ENCODE measurements around the gene HIRIP3.

Gene HIRIP3

DNA sequence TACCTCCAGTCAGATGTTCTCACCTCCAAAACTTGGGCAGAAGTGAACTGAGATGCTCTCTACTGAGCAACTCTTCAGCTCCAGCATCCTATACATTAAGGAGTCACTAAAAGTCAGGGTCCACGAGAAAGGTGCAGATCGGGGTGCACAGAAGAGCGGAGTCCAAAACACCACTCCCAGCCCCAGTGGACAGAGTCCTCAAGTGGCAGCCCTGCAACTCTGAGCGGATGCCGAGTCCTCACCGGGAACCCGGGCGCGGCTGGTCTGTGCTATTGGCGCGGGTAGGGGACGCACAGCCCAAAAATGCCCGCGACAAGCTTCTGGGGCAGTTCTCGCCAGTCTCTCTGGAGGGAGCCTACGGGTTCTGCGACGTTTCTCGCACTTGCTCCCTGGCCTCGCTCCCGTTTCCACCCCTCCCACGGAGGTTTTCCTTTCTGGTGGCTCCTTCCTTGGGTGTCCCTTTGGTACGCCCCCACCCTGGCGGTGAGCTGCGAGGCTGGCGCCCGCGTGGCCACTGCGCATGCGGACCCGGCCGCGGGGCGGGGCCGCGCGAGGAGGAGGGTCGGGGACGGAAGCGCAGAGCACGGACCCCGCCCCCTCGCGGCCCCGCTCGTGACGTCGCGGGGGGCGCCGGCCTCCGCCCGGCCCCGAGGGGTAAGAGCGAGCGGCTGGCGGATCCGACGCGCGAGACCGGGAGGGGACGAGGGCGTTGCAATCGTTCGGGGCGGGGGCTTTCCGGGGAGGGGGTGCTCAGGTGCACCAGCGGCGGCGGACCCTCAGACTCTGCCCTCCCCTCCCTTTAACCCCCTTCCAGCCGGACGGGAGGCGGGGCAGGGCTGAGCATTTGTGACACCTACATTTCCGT, 33.7 kb downstream of the HIRIP3 start, which contains the start of gene TMEM219:
Gene TMEM219 (plus strand): TSS at position 601 of the 865 bp plus-strand sequence. CDS start 1,065 bp downstream, outside the sequence.
- peak; percentile 43 for TF ChIP-seq YY1 (IDR thresholded peaks at IDR 0.05; ENCODE audit: low read depth)
- peak; percentile 40; the same call in 1 of the 2 replicates for TF ChIP-seq CREB1 (IDR thresholded peaks at IDR 0.05; ENCODE audit: low read depth)
- no peak for TF ChIP-seq REST (IDR thresholded peaks at IDR 0.05; ENCODE audit: low read depth)
- peak; percentile 51 for TF ChIP-seq TAF1 (IDR thresholded peaks at IDR 0.05; ENCODE audit: low read depth)
- peak; percentile 88 for TF ChIP-seq ZBTB7A (IDR thresholded peaks at IDR 0.05; ENCODE audit: low read depth)
- TF ChIP-seq RAD21 (IDR thresholded peaks at IDR 0.05; ENCODE audit: low read depth), result no peak; the same call in 1 of the 2 replicates
- no peak for TF ChIP-seq FOXM1 (IDR thresholded peaks at IDR 0.05; ENCODE audit: borderline replicate concordance, low read depth)
- no peak for TF ChIP-seq TCF12 (IDR thresholded peaks at IDR 0.05; ENCODE audit: low read depth)
- no peak for TF ChIP-seq CEBPB (IDR thresholded peaks at IDR 0.05)
- TF ChIP-seq EP300 (IDR thresholded peaks at IDR 0.05; ENCODE audit: borderline replicate concordance), result 0 out of 2 replicates have a peak, but pooled peaks have one; percentile 14
- TF ChIP-seq EGR1 (IDR thresholded peaks at IDR 0.05), result peak; percentile 56
- no peak for TF ChIP-seq TEAD4 (IDR thresholded peaks at IDR 0.05)
- no peak for TF ChIP-seq USF1 (IDR thresholded peaks at IDR 0.05)
- peak; percentile 76 for TF ChIP-seq MAX (IDR thresholded peaks at IDR 0.05)
- TF ChIP-seq NFIC (IDR thresholded peaks at IDR 0.05), result no peak

GRCh38 chr16:29961127-29961478, 34.3 kb downstream of the HIRIP3 start:
- no peak for TF ChIP-seq RAD21 (IDR thresholded peaks at IDR 0.05; ENCODE audit: low read depth)
- no peak for TF ChIP-seq TAF1 (IDR thresholded peaks at IDR 0.05; ENCODE audit: low read depth)
- TF ChIP-seq EGR1 (IDR thresholded peaks at IDR 0.05), result no peak
- TF ChIP-seq CREB1 (IDR thresholded peaks at IDR 0.05; ENCODE audit: low read depth), result no peak
- TF ChIP-seq TCF12 (IDR thresholded peaks at IDR 0.05; ENCODE audit: low read depth), result no peak
- no peak for TF ChIP-seq NFIC (IDR thresholded peaks at IDR 0.05)
- no peak for TF ChIP-seq ZBTB7A (IDR thresholded peaks at IDR 0.05; ENCODE audit: low read depth)
- no peak for TF ChIP-seq EP300 (IDR thresholded peaks at IDR 0.05; ENCODE audit: borderline replicate concordance)
- TF ChIP-seq MAX (IDR thresholded peaks at IDR 0.05), result no peak
- TF ChIP-seq CEBPB (IDR thresholded peaks at IDR 0.05), result no peak
- TF ChIP-seq REST (IDR thresholded peaks at IDR 0.05; ENCODE audit: low read depth), result no peak
- TF ChIP-seq FOXM1 (IDR thresholded peaks at IDR 0.05; ENCODE audit: borderline replicate concordance, low read depth), result no peak
- TF ChIP-seq YY1 (IDR thresholded peaks at IDR 0.05; ENCODE audit: low read depth), result no peak
- no peak for TF ChIP-seq TEAD4 (IDR thresholded peaks at IDR 0.05)
- no peak for TF ChIP-seq USF1 (IDR thresholded peaks at IDR 0.05)

DNA sequence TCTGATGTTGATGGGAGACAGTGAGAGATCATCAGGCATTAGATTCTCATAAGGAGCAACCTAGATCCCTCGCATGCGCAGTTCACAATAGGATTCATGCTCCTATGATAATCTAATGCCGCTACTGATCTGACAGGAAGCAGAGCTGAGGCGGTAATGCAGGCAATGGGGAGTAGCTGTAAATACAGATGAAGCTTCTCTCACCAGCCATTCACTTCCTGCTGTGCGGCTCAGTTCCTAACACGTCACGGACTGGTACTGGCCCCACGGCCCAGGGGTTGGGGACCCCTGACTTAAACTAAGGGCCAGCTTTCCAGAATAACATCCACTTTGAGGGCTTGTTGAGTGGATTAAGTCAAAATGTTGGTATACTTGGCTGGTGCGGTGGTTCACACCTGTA, 36.1 kb downstream of the HIRIP3 start:
- no peak for TF ChIP-seq EP300 (IDR thresholded peaks at IDR 0.05; ENCODE audit: borderline replicate concordance)

DNA sequence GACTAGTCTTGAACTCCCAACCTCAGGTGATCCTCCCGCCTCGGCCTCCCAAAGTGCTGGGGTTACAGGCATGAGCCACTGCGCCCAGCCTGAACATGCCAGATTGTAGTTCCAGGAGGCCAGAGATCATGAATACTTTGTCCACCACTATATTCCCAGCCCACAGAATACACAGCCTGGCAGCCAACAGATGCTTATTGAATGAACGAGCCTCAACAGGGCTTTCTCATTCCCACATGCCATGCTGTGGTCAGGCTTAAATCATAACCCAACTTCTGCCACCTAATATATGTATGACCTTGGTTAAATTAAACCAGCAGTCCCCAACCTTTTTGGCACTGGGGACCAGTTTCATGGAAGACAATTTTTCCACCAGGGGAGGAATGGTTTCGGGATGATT, 36.7 kb downstream of the HIRIP3 start:
- no peak for TF ChIP-seq FOXM1 (IDR thresholded peaks at IDR 0.05; ENCODE audit: borderline replicate concordance, low read depth)
- no peak for TF ChIP-seq CREB1 (IDR thresholded peaks at IDR 0.05; ENCODE audit: low read depth)
- no peak for TF ChIP-seq NFIC (IDR thresholded peaks at IDR 0.05)
- no peak for TF ChIP-seq REST (IDR thresholded peaks at IDR 0.05; ENCODE audit: low read depth)
- no peak for TF ChIP-seq TCF12 (IDR thresholded peaks at IDR 0.05; ENCODE audit: low read depth)
- no peak for TF ChIP-seq TAF1 (IDR thresholded peaks at IDR 0.05; ENCODE audit: low read depth)
